NOMO-1 treated with DMSO at 0.1 percent for 48 hours (cell line): ENCODE data around the gene IDNK.
A peak's percentile ranks its signal among the peaks of the same experiment; 100 is the strongest.
"Not testable (repeated sequence)": the region's sequence is repeated elsewhere in the genome, so short reads cannot be mapped to it uniquely, and the experiment has no call there.

ENCODE experiments used
- DNase-seq: peaks from one replicate; lab custom pipeline; 2025; ENCODE audit not compliant: unreplicated experiment; lab: John Stamatoyannopoulos, UW

Gene IDNK

GRCh38 chr9:83622939-83623678, at the start of gene IDNK:
Gene IDNK, plus strand, starts transcription at chr9:83623143. Its CDS starts 29 bp downstream, at chr9:83623172.
- DNase-seq, result peak; percentile 34

- no peak for DNase-seq
Observed at GRCh38 chr9:83574482-83574881, 48.5 kb upstream of the IDNK start.

- DNase-seq, result no peak
Observed at GRCh38 chr9:83582029-83582428, 40.9 kb upstream of the IDNK start.

- no peak for DNase-seq
Observed at GRCh38 chr9:83583151-83584014, 39.6 kb upstream of the IDNK start.

- DNase-seq, result no peak
Observed at GRCh38 chr9:83584995-83585394, 37.9 kb upstream of the IDNK start.

- no peak for DNase-seq
Observed at GRCh38 chr9:83588256-83588655, 34.7 kb upstream of the IDNK start.

- no peak for DNase-seq
Observed at GRCh38 chr9:83596899-83597504, 25.9 kb upstream of the IDNK start.

GRCh38 chr9:83598487-83598886, 24.5 kb upstream of the IDNK start:
- peak; percentile 51 for DNase-seq

- no peak for DNase-seq
Observed at GRCh38 chr9:83599071-83599470, 23.9 kb upstream of the IDNK start.

GRCh38 chr9:83601463-83601862, 21.5 kb upstream of the IDNK start:
- DNase-seq, result no peak

- DNase-seq, result not testable (repeated sequence)
Observed at GRCh38 chr9:83607620-83608019, 15.3 kb upstream of the IDNK start.

GRCh38 chr9:83613298-83613697, 9.6 kb upstream of the IDNK start:
- not testable (repeated sequence) for DNase-seq

- no peak for DNase-seq
Observed at GRCh38 chr9:83617299-83617698, 5.6 kb upstream of the IDNK start.

- DNase-seq, result peak; percentile 10
Observed at GRCh38 chr9:83620841-83621636, 1.9 kb upstream of the IDNK start.

- DNase-seq, result peak; percentile 34
Observed at GRCh38 chr9:83622433-83622938, 457 bp upstream of the IDNK start.

- DNase-seq, result no peak
Observed at GRCh38 chr9:83623679-83624076, 735 bp downstream of the IDNK start.

- no peak for DNase-seq
Observed at GRCh38 chr9:83625178-83625577, 2.2 kb downstream of the IDNK start.

- no peak for DNase-seq
Observed at GRCh38 chr9:83628540-83628939, 5.6 kb downstream of the IDNK start.

- no peak for DNase-seq
Observed at GRCh38 chr9:83629433-83630104, 6.6 kb downstream of the IDNK start.

GRCh38 chr9:83630938-83631457, 8.1 kb downstream of the IDNK start:
- DNase-seq, result no peak
